Smooth muscle cell (in vitro differentiated cells): Measurements from ENCODE around the gene TRPC1. TPM values are rescaled to one million over a fixed set of nuclear protein-coding genes. Genes with fewer than 3 reads are reported as not detected.

Experiments used
- DNase-seq: peaks from one replicate; lab custom pipeline; 2025; ENCODE audit not compliant: unreplicated experiment; lab: John Stamatoyannopoulos, UW
- H2AFZ ChIP-seq: fragments of 200-600 bp; sonication (generic); 2 replicates; pipeline ENCODE4 v1.6.0; 2016; ENCODE audit warnings: antibody characterized with exemption, low read depth, mild to moderate bottlenecking
- H3F3A ChIP-seq: fragments of 200-600 bp; sonication (generic); 2 replicates; pipeline ENCODE4 v1.6.0; 2017; ENCODE audit warnings: antibody characterized with exemption, low read depth
- H3K27ac ChIP-seq: fragments of 200-600 bp; sonication (generic); 2 replicates; pipeline ENCODE4 v1.5.1; 2016; ENCODE audit warnings: low read depth, mild to moderate bottlenecking
- H3K27me3 ChIP-seq: fragments of 200-600 bp; sonication (generic); 2 replicates; pipeline ENCODE4 v1.6.1; 2016; ENCODE audit warnings: low read depth, mild to moderate bottlenecking
- H3K36me3 ChIP-seq: fragments of 200-600 bp; sonication (generic); 2 replicates; pipeline ENCODE4 v1.5.1; 2016; ENCODE audit warnings: low read depth
- H3K4me1 ChIP-seq: fragments of 200-600 bp; sonication (generic); 2 replicates; pipeline ENCODE4 v1.5.1; 2016; ENCODE audit warnings: low read depth
- H3K4me2 ChIP-seq: fragments of 200-600 bp; sonication (generic); 2 replicates; pipeline ENCODE4 v1.6.0; 2016; ENCODE audit warnings: mild to moderate bottlenecking
- H3K4me3 ChIP-seq: fragments of 200-600 bp; sonication (generic); 2 replicates; pipeline ENCODE4 v1.5.1; 2016; ENCODE audit warnings: mild to moderate bottlenecking
- H3K79me2 ChIP-seq: fragments of 200-600 bp; sonication (generic); 2 replicates; pipeline ENCODE4 v1.6.0; 2016; ENCODE audit warnings: low read depth, mild to moderate bottlenecking
- H3K9ac ChIP-seq: fragments of 200-600 bp; sonication (generic); 2 replicates; pipeline ENCODE4 v1.6.0; 2016; ENCODE audit warnings: low read depth
- H3K9me3 ChIP-seq: fragments of 200-600 bp; sonication (generic); replicated peaks from 2 replicates; pipeline ENCODE4 v1.5.1; 2016; ENCODE audit warnings: low read depth
- H4K20me1 ChIP-seq: fragments of 200-600 bp; sonication (generic); 2 replicates; pipeline ENCODE4 v1.6.0; 2016; ENCODE audit warnings: low read depth
- WGBS: methylation state at CpG from one replicate; pipeline ENCODE4 v1.1.7; 2016; ENCODE audit warnings: low lambda C conversion rate; 5-methylcytosine and 5-hydroxymethylcytosine counted together
- polyA plus RNA-seq: library from polyadenylated mRNA; unstranded; fragments of >200 nt; fragmentation: Nextera tagmentation; extraction: Ambion mirVana; gene quantifications from 2 replicates; pipeline ENCODE4 v1.2.1, GENCODE V29; 2016
- small RNA-seq: library from RNA; depleted of rRNA; stranded (forward); fragments of <200 nt; gene quantifications from one replicate; pipeline ENCODE3, GENCODE V24; 2014
- total RNA-seq: library from RNA; depleted of rRNA; stranded (reverse); fragments of >200 nt; gene quantifications from 2 replicates; pipeline ENCODE4 v1.2.3, GENCODE V29; 2014
- TF ChIP-seq, protein P1 (sequence below): fragments of 200-600 bp; sonication (generic); IDR thresholded peaks from 2 replicates; pipeline ENCODE4 v1.5.1; 2017; ENCODE audit warnings: borderline replicate concordance, mild to moderate bottlenecking, antibody characterized with exemption; ENCODE audit not compliant: insufficient read depth, poor library complexity, severe bottlenecking

Gene TRPC1
- total and polyA plus RNA-seq, 2 experiments from 2014 or later: 6.2 to 36.5 TPM

DNA sequence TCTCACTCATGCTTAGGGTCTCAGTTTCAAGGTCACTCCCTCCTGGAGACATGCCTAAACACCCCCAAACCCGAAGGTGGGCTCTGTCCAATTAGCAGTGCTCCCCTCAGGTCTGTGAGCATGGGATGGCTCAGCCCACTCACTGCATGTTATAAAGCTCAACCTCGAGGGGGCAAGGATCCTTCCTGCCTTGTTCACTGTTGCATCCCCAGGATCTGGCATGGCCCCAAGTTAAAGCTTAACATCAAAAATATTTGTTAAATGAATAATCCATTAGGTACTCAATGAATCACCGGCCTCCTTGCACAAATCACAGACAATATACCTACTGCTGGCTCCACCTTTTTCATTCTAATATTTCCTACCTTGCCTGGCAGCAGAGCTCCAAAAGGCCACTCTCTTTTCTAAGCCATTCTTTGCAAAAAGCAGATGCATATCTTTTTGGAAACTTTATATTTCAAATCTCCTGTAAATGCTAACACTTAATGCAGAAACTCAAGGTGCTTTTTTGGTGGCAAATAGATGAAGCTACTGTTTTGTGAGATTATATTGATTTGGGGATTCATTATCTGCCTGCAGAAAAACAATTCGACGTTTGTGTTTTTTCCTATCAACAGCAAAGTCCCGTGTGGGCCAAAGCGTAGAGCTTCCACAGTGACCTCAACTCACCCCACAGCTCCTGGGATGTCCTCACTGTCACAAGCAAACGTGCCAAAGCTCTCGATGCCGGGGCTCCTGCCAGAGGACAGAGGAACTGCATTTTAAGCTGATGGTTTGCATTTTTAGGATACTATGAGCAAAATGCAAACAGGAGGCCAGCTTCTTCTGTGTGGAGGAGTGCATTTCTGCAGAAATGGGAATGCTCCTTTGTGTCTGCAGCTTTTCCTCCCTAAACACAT, 129.7 kb downstream of the TRPC1 start:
- DNase-seq: no peak
- TF ChIP-seq, protein P1, sequence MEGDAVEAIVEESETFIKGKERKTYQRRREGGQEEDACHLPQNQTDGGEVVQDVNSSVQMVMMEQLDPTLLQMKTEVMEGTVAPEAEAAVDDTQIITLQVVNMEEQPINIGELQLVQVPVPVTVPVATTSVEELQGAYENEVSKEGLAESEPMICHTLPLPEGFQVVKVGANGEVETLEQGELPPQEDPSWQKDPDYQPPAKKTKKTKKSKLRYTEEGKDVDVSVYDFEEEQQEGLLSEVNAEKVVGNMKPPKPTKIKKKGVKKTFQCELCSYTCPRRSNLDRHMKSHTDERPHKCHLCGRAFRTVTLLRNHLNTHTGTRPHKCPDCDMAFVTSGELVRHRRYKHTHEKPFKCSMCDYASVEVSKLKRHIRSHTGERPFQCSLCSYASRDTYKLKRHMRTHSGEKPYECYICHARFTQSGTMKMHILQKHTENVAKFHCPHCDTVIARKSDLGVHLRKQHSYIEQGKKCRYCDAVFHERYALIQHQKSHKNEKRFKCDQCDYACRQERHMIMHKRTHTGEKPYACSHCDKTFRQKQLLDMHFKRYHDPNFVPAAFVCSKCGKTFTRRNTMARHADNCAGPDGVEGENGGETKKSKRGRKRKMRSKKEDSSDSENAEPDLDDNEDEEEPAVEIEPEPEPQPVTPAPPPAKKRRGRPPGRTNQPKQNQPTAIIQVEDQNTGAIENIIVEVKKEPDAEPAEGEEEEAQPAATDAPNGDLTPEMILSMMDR: no peak
- H3K27ac ChIP-seq: no peak overlapping the region
- H3F3A ChIP-seq: peaks cover 16% of the 10 kb centered on the region
- H4K20me1 ChIP-seq: no peaks in the 10 kb centered on the region
- H2AFZ ChIP-seq: no peak overlapping the region
- no peak overlapping the region for H3K4me2 ChIP-seq
- no peaks in the 10 kb centered on the region for H3K79me2 ChIP-seq
- H3K9me3 ChIP-seq: no peaks in the 10 kb centered on the region
- no peak overlapping the region for H3K9ac ChIP-seq
- H3K36me3 ChIP-seq: no peaks in the 10 kb centered on the region
- H3K27me3 ChIP-seq: no peaks in the 10 kb centered on the region
- H3K4me1 ChIP-seq: peaks cover 3% of the 10 kb centered on the region
- H3K4me3 ChIP-seq: no peak overlapping the region
- WGBS: 63% methylated on average over 10 of the region's 10 CpGs

DNA sequence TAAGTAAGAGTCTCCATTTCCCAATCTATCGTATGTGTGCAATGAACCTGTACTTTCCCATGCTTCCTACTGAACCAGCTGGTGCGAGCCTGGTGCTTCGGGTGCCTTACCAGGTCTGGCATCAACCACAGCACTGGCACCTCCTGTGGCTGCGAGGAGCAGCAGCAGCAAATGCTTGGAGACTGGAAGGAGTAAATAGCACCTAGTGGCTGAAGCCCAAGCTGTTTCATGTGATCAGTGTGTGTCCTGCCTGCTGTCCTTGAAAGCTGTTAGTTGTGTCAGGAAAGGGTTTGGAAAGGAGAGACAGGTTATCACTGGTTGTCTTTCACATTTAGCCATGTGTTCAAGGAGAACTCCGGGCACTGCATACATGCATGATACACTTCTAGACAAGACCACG, 133.2 kb downstream of the TRPC1 start:
- Histone ChIP-seq H3K9ac (no peak overlapping the region), H3K27me3 (no peaks in the 10 kb centered on the region), H3K27ac (no peak overlapping the region), H3K9me3 (no peaks in the 10 kb centered on the region), H3K4me1 (peaks cover 6% of the 10 kb centered on the region), H2AFZ (no peak overlapping the region), H3K4me2 (no peak overlapping the region), H3K36me3 (no peaks in the 10 kb centered on the region), H4K20me1 (no peaks in the 10 kb centered on the region), H3K79me2 (no peaks in the 10 kb centered on the region), H3F3A (no peaks in the 10 kb centered on the region), H3K4me3 (no peak overlapping the region)
- TF ChIP-seq, protein P1: no peak
- no peak for DNase-seq
- 75% methylated on average over 6 of the region's 6 CpGs for WGBS

Small RNAs within 50 kb of the gene (small RNA-seq; reads per million reads assigned to genes)
- not detected for gene RNU7-47P

Other genes starting within 250 kb of the TRPC1 start
- 22.5 and 35.5 TPM in 2 replicates for gene ATR, start 145.3 kb upstream of the TRPC1 start, total RNA-seq
- gene ATR, start 145.3 kb upstream of the TRPC1 start, polyA plus RNA-seq: 8.8 and 9.4 TPM in 2 replicates
- gene PLS1, start 127.6 kb upstream of the TRPC1 start, total RNA-seq: 3.1 and 3.6 TPM in 2 replicates
- gene PLS1, start 127.6 kb upstream of the TRPC1 start, polyA plus RNA-seq: 1.6 and 1.9 TPM in 2 replicates
- gene PCOLCE2, start 165.0 kb downstream of the TRPC1 start, total RNA-seq: 32.5 and 71.3 TPM in 2 replicates
- gene PCOLCE2, start 165.0 kb downstream of the TRPC1 start, polyA plus RNA-seq: 46.6 and 80.9 TPM in 2 replicates
- gene PAQR9, start 239.6 kb downstream of the TRPC1 start, total RNA-seq: 0.09 and 0.13 TPM in 2 replicates
- 1.0 TPM in 1 of 2 replicates, not detected in the other for gene PAQR9, start 239.6 kb downstream of the TRPC1 start, polyA plus RNA-seq